ENCODE data around the gene NET1. TPM values are rescaled to one million over a fixed set of nuclear protein-coding genes. Genes with fewer than 3 reads are reported as not detected.

NET1 gene
- total RNA-seq, 4 donors from 2014 or later: 80.7 to 201 (median 139) TPM

DNA sequence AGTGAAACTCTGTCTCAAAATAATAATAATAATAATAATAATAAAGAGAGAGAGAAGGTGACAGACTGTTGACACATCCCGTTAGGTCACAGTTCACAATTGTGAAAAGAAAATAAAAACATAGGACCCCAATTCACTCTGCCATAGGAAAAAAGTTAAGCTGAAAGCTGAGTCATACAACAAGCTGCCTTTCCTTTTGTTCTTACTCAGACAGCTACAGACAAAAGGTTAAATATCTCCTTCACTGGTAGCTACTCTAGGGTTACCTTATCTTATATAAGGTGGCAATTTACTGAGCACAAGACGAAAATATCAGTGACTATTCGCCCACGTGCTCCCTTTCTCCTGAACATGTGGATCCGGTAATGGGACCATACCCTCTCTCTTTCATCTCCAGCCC lies 25.2 kb upstream of the NET1 start:
- TF ChIP-seq, protein P1, sequence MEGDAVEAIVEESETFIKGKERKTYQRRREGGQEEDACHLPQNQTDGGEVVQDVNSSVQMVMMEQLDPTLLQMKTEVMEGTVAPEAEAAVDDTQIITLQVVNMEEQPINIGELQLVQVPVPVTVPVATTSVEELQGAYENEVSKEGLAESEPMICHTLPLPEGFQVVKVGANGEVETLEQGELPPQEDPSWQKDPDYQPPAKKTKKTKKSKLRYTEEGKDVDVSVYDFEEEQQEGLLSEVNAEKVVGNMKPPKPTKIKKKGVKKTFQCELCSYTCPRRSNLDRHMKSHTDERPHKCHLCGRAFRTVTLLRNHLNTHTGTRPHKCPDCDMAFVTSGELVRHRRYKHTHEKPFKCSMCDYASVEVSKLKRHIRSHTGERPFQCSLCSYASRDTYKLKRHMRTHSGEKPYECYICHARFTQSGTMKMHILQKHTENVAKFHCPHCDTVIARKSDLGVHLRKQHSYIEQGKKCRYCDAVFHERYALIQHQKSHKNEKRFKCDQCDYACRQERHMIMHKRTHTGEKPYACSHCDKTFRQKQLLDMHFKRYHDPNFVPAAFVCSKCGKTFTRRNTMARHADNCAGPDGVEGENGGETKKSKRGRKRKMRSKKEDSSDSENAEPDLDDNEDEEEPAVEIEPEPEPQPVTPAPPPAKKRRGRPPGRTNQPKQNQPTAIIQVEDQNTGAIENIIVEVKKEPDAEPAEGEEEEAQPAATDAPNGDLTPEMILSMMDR (IDR thresholded peaks at IDR 0.05): no peak
- DNase-seq (ENCODE audit: low spot score) (no peak), ATAC-seq (ENCODE audit: low FRiP score) (no peak)

GRCh38 chr10:5390607-5391205 lies 21.7 kb upstream of the NET1 start:
- TF ChIP-seq, protein P1 (IDR thresholded peaks at IDR 0.05): no peak
- no peak for DNase-seq (ENCODE audit: low spot score)
- ATAC-seq (ENCODE audit: low FRiP score): no peak

- ATAC-seq (ENCODE audit: low FRiP score): no peak
- no peak for DNase-seq (ENCODE audit: low spot score)
- TF ChIP-seq, protein P1 (IDR thresholded peaks at IDR 0.05): no peak
Measured at GRCh38 chr10:5391790-5392189, 20.6 kb upstream of the NET1 start.

- DNase-seq (ENCODE audit: low spot score) (no peak), ATAC-seq (ENCODE audit: low FRiP score) (no peak)
- TF ChIP-seq, protein P1 (IDR thresholded peaks at IDR 0.05): no peak
Measured at GRCh38 chr10:5393529-5393928, 18.8 kb upstream of the NET1 start.

DNA sequence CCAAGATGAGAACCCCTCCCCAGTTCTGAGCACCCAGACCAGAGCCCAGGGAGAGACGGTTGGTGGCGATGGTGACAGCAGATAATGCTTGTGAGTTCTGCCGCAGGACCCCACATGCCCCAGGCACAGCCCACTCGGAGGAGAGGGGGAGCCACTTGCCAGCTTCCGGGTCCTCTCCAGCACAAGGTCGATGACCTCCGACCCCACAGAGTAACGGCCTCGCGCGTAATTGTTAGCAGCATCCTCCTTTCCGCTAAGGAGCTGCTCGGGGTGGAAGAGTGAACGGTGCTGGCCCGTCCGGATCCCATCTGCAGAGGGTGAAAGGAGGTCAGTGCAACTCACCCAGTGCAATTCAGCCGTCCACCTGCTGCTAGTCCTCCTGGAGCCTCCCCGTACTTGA lies 17.2 kb upstream of the NET1 start:
- ATAC-seq (ENCODE audit: low FRiP score): no peak
- TF ChIP-seq, protein P1 (IDR thresholded peaks at IDR 0.05): no peak

GRCh38 chr10:5396556-5397300 lies 15.6 kb upstream of the NET1 start:
- ATAC-seq (ENCODE audit: low FRiP score) (peak; percentile 83), DNase-seq (ENCODE audit: low spot score) (no peak)
- TF ChIP-seq, protein P1 (IDR thresholded peaks at IDR 0.05): no peak

More for the DNA sequence above, 17.2 kb upstream of the NET1 start:
- DNase-seq (ENCODE audit: low spot score): no peak

GRCh38 chr10:5399332-5399731 lies 13.0 kb upstream of the NET1 start:
- DNase-seq (ENCODE audit: low spot score) (no peak), ATAC-seq (ENCODE audit: low FRiP score) (no peak)
- TF ChIP-seq, protein P1 (IDR thresholded peaks at IDR 0.05): no peak

All from omental fat pad (tissue), 4 donors.